GM10266 (cell line): Measurements from ENCODE around the gene POGZ.

Source experiments
- DNase-seq: peaks from one replicate; pipeline ENCODE4 v3.0.0; 2012; ENCODE audit errors: extremely low spot score
- CTCF ChIP-seq: IDR thresholded peaks from 2 replicates; pipeline ENCODE4 v1.5.1; 2012; ENCODE audit warnings: mild to moderate bottlenecking, low read depth; ENCODE audit not compliant: control insufficient read depth, insufficient read depth; ENCODE audit errors: missing control alignments

POGZ gene

DNA sequence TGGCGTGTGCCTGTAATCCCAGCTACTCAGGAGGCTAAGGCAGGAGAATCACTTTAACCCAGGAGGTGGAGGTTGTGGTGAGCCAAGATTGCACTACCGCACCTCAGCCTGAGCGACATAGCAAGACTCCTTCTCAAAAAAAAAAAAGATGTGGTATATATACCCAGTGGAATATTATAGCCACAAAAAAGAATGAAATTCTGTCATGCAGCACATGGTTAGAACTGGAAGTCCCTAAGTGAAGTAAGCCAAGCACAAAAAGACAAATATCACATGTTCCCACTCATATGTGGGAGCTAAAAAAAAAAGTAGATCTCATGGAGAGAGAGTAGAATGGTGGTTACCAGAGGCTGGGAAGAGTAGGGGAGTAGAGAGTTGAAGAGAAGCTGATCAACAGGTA, 41.2 kb downstream of the POGZ start:
- DNase-seq, result no peak
- no peak for TF ChIP-seq CTCF

- no peak for DNase-seq
- TF ChIP-seq CTCF, result no peak
These were observed 43.1 kb downstream of the POGZ start for GRCh38 chr1:151416231-151416630.

DNA sequence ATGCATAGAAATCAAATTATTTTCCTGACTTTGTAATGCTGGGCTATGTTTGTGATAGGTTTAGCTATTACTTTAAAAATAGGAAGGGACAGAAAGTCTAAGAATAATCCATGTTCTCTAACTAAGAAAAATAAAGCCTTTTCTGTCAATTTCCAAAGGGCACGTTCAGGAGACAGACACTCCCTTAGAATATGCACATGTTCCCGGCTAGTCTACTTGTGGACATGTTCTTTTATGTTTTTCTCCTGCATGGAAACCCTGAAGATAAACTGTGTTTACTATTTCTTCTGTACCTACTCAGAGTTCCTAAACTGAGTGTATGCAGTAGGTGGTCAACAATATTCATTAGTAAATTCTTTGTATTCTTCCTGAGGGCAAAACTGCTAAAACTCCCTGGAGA, 47.4 kb downstream of the POGZ start:
- DNase-seq, result no peak
- no peak for TF ChIP-seq CTCF

- TF ChIP-seq CTCF, result no peak
- no peak for DNase-seq
These were observed 50.4 kb downstream of the POGZ start for GRCh38 chr1:151408891-151409290.

- TF ChIP-seq CTCF, result no peak
- DNase-seq, result no peak
These were observed 52.0 kb downstream of the POGZ start for GRCh38 chr1:151407304-151407703.

- no peak for TF ChIP-seq CTCF
- DNase-seq, result no peak
These were observed 53.1 kb downstream of the POGZ start for GRCh38 chr1:151406176-151406575.

DNA sequence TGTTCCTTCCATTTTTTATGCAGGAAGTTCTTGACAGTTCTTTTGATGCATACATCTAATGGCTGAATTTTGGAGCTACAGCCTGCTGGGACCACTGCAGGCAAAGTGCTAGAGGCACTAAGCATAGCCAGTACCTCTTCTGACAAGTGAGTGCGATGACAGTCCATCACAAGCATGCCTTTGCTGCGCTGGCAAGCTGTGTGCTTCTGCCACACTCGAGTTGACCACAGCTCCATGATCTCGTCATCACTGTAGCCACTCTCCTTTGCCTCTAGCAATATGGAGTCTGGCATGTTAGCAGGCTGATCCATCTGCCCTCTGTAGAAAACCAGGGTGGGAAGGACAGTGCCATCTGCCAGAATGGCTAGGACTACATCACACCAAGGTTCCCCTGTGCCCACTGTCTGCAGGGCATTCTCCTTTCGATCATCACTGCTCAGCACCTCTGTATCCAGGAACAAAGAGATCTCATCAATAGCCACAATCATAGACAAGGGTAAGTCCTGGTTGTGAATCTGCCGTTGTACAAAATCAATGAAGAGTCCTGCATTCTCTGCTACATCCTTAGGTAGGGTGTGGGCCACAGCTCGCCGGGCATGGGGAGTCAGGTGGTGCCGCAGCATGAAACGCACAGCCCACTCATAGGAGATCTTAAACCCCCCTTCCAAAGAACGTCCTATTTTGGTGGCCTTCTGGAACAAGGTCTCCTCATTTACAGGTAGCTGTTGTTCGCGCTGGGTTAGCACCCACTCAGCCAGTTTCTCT, 53.9 kb downstream of the POGZ start:
- no peak for DNase-seq
- no peak for TF ChIP-seq CTCF
